Activated CD8-positive, alpha-beta T cell treated with anti-CD3 and anti-CD28 coated beads, Interleukin-2, amount 10 ng/mL, durations not matched to agents 7 days and 5 days (primary cell): ENCODE data around the gene TMEM42. TPM values are rescaled to one million over a fixed set of nuclear protein-coding genes. Genes with fewer than 3 reads are reported as not detected.

ENCODE experiments used
- total RNA-seq, 2 experiments: library from RNA; stranded (reverse); gene quantifications; one replicate each; pipeline ENCODE4 v1.2.3, GENCODE V29; 2021

TMEM42 gene
- total RNA-seq, 2 experiments from 2014 or later, result 8.4 TPM

Other genes starting within 250 kb of the TMEM42 start
- 10 to 100 TPM; 14.9 to 15.6 TPM for gene ZNF197, start 236.9 kb upstream of the TMEM42 start, total RNA-seq
- 1 to 10 TPM; 3.7 to 7.6 TPM for gene ZNF35, start 213.2 kb upstream of the TMEM42 start, total RNA-seq
- gene ZNF502, start 149.3 kb upstream of the TMEM42 start, total RNA-seq, result 1 to 10 TPM; 2.4 to 4.0 TPM
- 1 to 10 TPM; 2.9 to 3.6 TPM for gene ZNF501, start 132.3 kb upstream of the TMEM42 start, total RNA-seq
- 10 to 100 TPM; 38.7 to 39.8 TPM for gene KIAA1143, start 100.3 kb upstream of the TMEM42 start, total RNA-seq
- 10 to 100 TPM; 62.2 to 66.4 TPM for gene KIF15, start 100.1 kb upstream of the TMEM42 start, total RNA-seq
- not detected for gene TGM4, start 12.7 kb downstream of the TMEM42 start, total RNA-seq
- gene ZDHHC3, start 114.3 kb downstream of the TMEM42 start, total RNA-seq, result 10 to 100 TPM; 62.3 to 71.3 TPM
- gene EXOSC7, start 114.3 kb downstream of the TMEM42 start, total RNA-seq, result 10 to 100 TPM; 49.5 to 50.1 TPM
- gene CLEC3B, start 164.4 kb downstream of the TMEM42 start, total RNA-seq, result under 1 TPM; 0.29 TPM